PC-9 (cell line): ENCODE data around the gene NUDT1.

Experiments used
- EZH2 ChIP-seq: fragments of 200-600 bp; sonication (generic); IDR thresholded peaks from 2 replicates; pipeline ENCODE4 v1.8.0; 2017; ENCODE audit warnings: antibody characterized with exemption, low read depth
- TF ChIP-seq, protein P1 (sequence below): fragments of 200-600 bp; sonication (generic); conservative IDR thresholded peaks from 2 replicates; pipeline ENCODE4 v1.6.1; 2017; ENCODE audit warnings: mixed run types, antibody characterized with exemption, mild to moderate bottlenecking, moderate library complexity

DNA sequence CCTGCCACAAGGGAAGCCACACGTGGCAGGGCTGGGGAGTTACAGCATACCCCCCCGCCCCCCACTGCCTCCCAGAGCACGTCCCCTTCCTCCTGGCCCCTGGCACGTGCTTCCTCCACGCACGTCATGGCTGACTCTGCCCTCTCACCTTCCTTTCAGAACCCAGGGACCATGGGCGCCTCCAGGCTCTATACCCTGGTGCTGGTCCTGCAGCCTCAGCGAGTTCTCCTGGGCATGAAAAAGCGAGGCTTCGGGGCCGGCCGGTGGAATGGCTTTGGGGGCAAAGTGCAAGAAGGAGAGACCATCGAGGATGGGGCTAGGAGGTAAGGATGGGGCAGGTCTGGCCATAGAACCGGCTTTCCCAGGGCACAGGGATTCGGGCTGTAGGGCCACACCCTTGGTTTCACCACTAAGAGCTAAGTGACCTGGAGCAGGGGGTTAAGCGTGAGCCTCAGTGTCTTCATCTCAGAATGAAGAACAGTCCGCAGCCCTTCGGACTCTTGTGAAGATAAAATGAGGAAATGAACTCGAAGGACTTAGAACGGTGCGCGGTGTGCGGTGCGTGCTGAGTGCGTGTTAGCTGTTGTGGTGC, 2.5 kb downstream of the NUDT1 start:
- TF ChIP-seq, protein P1, sequence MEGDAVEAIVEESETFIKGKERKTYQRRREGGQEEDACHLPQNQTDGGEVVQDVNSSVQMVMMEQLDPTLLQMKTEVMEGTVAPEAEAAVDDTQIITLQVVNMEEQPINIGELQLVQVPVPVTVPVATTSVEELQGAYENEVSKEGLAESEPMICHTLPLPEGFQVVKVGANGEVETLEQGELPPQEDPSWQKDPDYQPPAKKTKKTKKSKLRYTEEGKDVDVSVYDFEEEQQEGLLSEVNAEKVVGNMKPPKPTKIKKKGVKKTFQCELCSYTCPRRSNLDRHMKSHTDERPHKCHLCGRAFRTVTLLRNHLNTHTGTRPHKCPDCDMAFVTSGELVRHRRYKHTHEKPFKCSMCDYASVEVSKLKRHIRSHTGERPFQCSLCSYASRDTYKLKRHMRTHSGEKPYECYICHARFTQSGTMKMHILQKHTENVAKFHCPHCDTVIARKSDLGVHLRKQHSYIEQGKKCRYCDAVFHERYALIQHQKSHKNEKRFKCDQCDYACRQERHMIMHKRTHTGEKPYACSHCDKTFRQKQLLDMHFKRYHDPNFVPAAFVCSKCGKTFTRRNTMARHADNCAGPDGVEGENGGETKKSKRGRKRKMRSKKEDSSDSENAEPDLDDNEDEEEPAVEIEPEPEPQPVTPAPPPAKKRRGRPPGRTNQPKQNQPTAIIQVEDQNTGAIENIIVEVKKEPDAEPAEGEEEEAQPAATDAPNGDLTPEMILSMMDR: no peak
- TF ChIP-seq EZH2: no peak
